ENCODE data around the gene ERMARD.

ERMARD gene

GRCh38 chr6:169789146-169789943 lies 37.9 kb downstream of the ERMARD start:
- no peaks in the 10 kb centered on the region for H3K79me2 ChIP-seq (ENCODE audit: low read length)
- H3K27me3 ChIP-seq (replicated peaks; ENCODE audit: insufficient read depth, low read length), result no peaks in the 10 kb centered on the region
- DNase-seq, result no peak
- H3K4me2 ChIP-seq (ENCODE audit: low read depth, low read length), result peak overlapping the region; percentile 58; the same call in 1 of the 2 replicates
- H3K9me2 ChIP-seq (replicated peaks; ENCODE audit: insufficient read depth, low read length), result no peaks in the 10 kb centered on the region
- peak overlapping the region; percentile 33 for H2AFZ ChIP-seq (ENCODE audit: low read length)
- no peaks in the 10 kb centered on the region for H3K9me3 ChIP-seq (replicated peaks; ENCODE audit: insufficient read depth, low read length)
- no peak overlapping the region for H3K9ac ChIP-seq (ENCODE audit: low read length)
- peak overlapping the region; percentile 52; the same call in 1 of the 2 replicates for H3K4me3 ChIP-seq (ENCODE audit: low read length)
- H3K4me1 ChIP-seq (ENCODE audit: low read length), result no peaks in the 10 kb centered on the region
- no peaks in the 10 kb centered on the region for H3K36me3 ChIP-seq (replicated peaks; ENCODE audit: insufficient read depth, low read length)
- H3F3A ChIP-seq (ENCODE audit: insufficient read depth, low read length), result no peaks in the 10 kb centered on the region
- no peak overlapping the region for H3K27ac ChIP-seq (ENCODE audit: low read length)
- no peaks in the 10 kb centered on the region for H4K20me1 ChIP-seq (ENCODE audit: insufficient read depth, low read length)
- no peak for TF ChIP-seq EZH2phosphoT487 (IDR thresholded peaks at IDR 0.05; ENCODE audit: low read length)
- no peak for TF ChIP-seq EZH2 (optimal IDR thresholded peaks at IDR 0.05; ENCODE audit: low read depth, low read length)
- TF ChIP-seq CTCF (IDR thresholded peaks at IDR 0.05; ENCODE audit: low read length), result no peak

GRCh38 chr6:169789944-169790927 lies 38.8 kb downstream of the ERMARD start:
- Histone ChIP-seq H3K9ac (ENCODE audit: low read length) (peak overlapping the region; percentile 23; the same call in 1 of the 2 replicates), H3K9me3 (replicated peaks; ENCODE audit: insufficient read depth, low read length) (no peaks in the 10 kb centered on the region), H4K20me1 (ENCODE audit: insufficient read depth, low read length) (no peaks in the 10 kb centered on the region), H3K79me2 (ENCODE audit: low read length) (no peaks in the 10 kb centered on the region), H3K9me2 (replicated peaks; ENCODE audit: insufficient read depth, low read length) (no peaks in the 10 kb centered on the region), H3K4me3 (ENCODE audit: low read length) (peak overlapping the region; percentile 52), H3K4me1 (ENCODE audit: low read length) (no peaks in the 10 kb centered on the region), H3K27ac (ENCODE audit: low read length) (no peak overlapping the region), H3K4me2 (ENCODE audit: low read depth, low read length) (peak overlapping the region; percentile 58), H3K27me3 (replicated peaks; ENCODE audit: insufficient read depth, low read length) (no peaks in the 10 kb centered on the region), H2AFZ (ENCODE audit: low read length) (peak overlapping the region; percentile 33), H3K36me3 (replicated peaks; ENCODE audit: insufficient read depth, low read length) (no peaks in the 10 kb centered on the region), H3F3A (ENCODE audit: insufficient read depth, low read length) (no peaks in the 10 kb centered on the region)
- DNase-seq, result peak; percentile 52
- TF ChIP-seq EZH2 (optimal IDR thresholded peaks at IDR 0.05; ENCODE audit: low read depth, low read length) (no peak), CTCF (IDR thresholded peaks at IDR 0.05; ENCODE audit: low read length) (peak; percentile 78)

GRCh38 chr6:169791721-169792131 lies 40.3 kb downstream of the ERMARD start:
- H3F3A ChIP-seq (ENCODE audit: insufficient read depth, low read length), result no peaks in the 10 kb centered on the region
- H4K20me1 ChIP-seq (ENCODE audit: insufficient read depth, low read length), result no peaks in the 10 kb centered on the region
- no peak overlapping the region for H3K4me3 ChIP-seq (ENCODE audit: low read length)
- DNase-seq, result no peak
- no peaks in the 10 kb centered on the region for H3K27me3 ChIP-seq (replicated peaks; ENCODE audit: insufficient read depth, low read length)
- no peak overlapping the region for H3K9ac ChIP-seq (ENCODE audit: low read length)
- H3K79me2 ChIP-seq (ENCODE audit: low read length), result no peaks in the 10 kb centered on the region
- no peaks in the 10 kb centered on the region for H3K9me3 ChIP-seq (replicated peaks; ENCODE audit: insufficient read depth, low read length)
- no peaks in the 10 kb centered on the region for H3K4me1 ChIP-seq (ENCODE audit: low read length)
- no peak overlapping the region for H2AFZ ChIP-seq (ENCODE audit: low read length)
- no peak for TF ChIP-seq EZH2 (optimal IDR thresholded peaks at IDR 0.05; ENCODE audit: low read depth, low read length)
- no peak for TF ChIP-seq CTCF (IDR thresholded peaks at IDR 0.05; ENCODE audit: low read length)
- TF ChIP-seq EZH2phosphoT487 (IDR thresholded peaks at IDR 0.05; ENCODE audit: low read length), result no peak
- H3K27ac ChIP-seq (ENCODE audit: low read length), result no peak overlapping the region
- H3K9me2 ChIP-seq (replicated peaks; ENCODE audit: insufficient read depth, low read length), result no peaks in the 10 kb centered on the region
- no peaks in the 10 kb centered on the region for H3K36me3 ChIP-seq (replicated peaks; ENCODE audit: insufficient read depth, low read length)
- no peak overlapping the region for H3K4me2 ChIP-seq (ENCODE audit: low read depth, low read length)

Measured in MM.1S (cell line).